SH-SY5Y (cell line): Measurements from ENCODE around the gene KIAA1191.

Experiments
- GATA2 ChIP-seq: IDR thresholded peaks from 2 replicates; pipeline ENCODE4 v1.6.1; 2011; ENCODE audit warnings: mild to moderate bottlenecking, low read depth, low read length
- GATA3 ChIP-seq: IDR thresholded peaks from 2 replicates; pipeline ENCODE4 v1.6.1; 2011; ENCODE audit warnings: low read depth, mild to moderate bottlenecking, low read length, moderate library complexity

KIAA1191 gene

GRCh38 chr5:176355400-176356178 lies 6.0 kb downstream of the KIAA1191 start:
- TF ChIP-seq GATA2: no peak
- TF ChIP-seq GATA3: no peak

DNA sequence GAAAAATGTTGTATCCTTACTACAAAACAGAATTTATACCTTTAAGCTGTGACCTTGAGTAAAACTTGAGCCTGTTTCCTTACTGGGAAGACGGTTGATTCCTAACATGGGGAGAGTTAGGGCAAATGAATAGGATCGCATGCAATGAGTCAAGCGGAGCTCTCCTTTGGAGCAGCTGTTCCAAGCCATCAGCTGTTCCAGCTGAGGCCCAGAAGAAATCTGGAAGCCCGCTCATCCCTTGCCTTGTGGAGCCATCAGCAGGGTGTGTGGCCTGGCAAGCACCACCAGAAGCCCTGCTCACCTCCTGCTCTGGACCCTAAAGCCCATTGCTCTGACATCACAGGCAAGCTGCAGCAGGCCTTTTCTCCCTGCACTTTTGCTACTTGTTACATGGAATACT lies 8.0 kb downstream of the KIAA1191 start:
- TF ChIP-seq GATA3 (no peak), GATA2 (no peak)

DNA sequence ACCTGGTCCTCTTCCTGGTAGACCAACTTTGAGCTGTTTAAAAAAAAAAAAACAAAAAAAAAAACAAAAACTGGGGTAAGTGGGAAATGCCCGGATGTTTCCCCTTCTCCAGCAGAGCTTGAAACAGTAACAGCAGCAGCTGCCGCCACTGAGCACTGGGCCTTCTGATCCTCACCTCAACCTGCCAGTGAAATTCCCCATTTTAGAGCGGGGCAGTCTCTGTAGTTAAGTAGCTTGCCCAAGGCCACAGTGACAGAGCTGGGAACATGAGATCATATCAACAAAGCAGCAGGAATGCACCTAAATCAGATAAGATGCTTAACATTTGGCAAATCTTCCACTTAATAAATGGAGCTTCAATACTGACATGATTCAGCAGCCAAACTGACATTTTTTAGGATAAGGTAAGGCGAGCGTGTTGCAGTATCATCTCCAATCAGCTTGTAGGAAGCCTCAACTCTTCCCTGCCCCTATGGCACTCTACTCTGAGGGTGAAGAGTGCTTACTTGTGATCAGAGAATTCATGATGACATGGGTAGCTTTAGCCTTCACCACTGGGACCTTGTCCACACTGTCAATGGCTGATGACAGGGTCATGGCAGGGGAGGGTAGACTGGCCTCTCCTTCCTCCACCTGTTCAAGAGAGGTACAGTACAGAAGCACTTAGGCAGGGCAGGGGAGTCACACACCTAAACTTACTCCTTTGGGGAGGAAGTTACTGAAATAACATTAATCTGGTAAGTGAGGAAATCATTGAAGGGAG lies 9.3 kb downstream of the KIAA1191 start:
- TF ChIP-seq GATA3 (peak; percentile 56), GATA2 (peak; percentile 59)

DNA sequence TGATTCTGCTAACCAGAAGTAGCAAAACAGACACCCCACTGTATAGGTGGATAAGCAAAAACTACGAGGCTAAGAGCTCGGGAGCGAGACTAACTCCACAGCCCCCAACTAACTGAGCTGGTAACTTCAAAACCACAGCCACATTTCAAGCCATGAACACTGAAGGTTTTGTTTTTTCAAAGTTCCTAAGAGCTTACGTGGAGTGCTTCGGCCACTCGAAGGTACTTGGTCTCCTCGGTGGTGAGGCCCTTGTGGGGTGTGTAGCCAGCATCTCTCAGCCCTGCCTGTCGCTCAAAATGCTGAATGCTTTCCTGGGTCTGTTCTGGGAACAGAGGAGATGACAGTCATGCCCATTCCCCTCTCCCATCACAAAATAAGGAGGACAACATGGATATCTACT lies 11.1 kb downstream of the KIAA1191 start:
- TF ChIP-seq GATA2: no peak
- TF ChIP-seq GATA3: no peak

DNA sequence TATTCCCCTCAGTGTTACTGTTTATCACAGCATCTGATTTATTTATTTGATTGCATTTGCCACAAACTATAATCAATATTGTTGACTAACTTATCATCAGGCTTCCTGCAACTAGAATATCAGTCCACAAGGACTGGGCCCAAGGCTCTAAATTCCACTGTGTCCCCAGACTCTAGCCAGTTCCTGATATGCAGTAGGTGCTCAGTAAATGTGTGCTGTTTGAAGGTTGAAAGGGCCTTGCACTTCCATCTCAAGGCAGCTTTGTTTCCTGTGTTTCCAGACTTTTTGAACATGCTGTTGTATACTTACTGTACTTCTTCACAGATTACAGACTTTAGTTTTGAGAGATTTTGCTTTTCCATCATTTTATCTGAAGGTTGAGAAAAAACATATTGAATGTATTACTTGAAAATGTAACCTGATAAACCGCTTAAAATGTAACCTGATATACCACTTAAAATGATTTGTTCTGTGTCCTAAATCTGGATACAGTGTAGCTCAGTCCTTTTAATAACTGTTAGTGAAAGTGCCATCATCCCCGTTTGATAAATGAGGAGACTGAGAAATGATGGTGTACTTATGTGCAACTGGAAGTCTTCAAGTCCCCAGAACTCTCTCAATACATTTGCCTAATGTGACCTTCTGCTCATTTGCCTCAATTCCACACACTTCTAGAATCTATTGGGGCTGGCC lies 18.7 kb downstream of the KIAA1191 start:
- no peak for TF ChIP-seq GATA2

GRCh38 chr5:176342158-176342483 lies 19.4 kb downstream of the KIAA1191 start:
- TF ChIP-seq GATA2 (no peak), GATA3 (no peak)

GRCh38 chr5:176341325-176342157 lies 20.0 kb downstream of the KIAA1191 start:
- TF ChIP-seq GATA3 (no peak), GATA2 (no peak)

- TF ChIP-seq GATA3: no peak
- no peak for TF ChIP-seq GATA2
Observed at GRCh38 chr5:176339304-176339703, 22.3 kb downstream of the KIAA1191 start.

DNA sequence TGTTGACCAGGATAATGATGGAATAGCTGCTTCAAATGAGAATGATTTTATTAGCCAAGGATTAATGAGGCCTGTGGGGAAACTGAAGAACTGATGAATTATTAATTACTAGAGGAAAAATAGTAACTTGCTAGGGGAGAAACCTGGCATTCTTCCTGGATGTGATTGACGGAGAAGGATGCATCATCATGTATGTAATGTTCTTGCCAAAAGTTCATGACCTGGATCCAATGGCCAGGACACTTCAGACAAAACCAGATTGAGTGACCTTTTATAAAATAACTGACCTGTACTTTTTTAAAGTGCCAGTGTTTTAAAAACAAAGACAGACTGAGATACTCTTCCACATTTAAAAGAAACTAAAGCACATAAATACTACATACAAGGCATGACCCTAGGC lies 23.7 kb downstream of the KIAA1191 start:
- no peak for TF ChIP-seq GATA2
- no peak for TF ChIP-seq GATA3

DNA sequence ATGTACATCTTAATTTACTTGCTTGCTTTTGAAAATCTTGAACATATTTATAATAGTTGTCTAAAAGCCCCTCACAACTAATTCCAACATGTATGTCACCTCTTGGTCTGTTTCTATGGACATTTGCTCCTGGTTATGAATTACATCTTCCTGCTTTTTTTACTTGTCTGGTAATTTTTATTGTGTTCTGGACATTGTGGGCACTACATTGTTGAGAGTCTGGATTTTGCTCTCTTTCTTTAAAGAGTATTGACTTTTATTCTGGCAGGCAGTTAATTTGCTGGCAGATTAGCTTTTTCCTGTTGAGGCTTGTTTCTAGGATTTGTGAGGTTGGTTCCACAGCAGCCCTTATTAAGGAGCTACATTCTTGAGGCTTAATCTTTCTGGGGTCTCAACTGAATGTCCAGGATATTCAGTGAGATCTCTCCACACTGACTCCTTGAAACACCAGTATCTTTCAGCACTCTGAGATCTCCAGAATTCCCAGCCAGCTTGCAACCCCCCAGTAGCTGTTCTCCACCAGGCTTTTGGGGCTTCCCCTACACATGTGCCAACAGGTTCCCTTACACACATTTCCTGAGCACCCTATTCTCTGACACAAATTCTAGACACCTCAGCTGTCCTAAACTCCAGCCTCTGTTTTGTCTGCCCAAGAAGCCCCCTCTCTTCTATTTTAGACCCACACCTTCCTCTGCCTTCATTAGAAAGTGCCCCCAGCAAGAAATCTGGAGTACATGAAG lies 27.4 kb downstream of the KIAA1191 start:
- TF ChIP-seq GATA2 (no peak), GATA3 (no peak)

DNA sequence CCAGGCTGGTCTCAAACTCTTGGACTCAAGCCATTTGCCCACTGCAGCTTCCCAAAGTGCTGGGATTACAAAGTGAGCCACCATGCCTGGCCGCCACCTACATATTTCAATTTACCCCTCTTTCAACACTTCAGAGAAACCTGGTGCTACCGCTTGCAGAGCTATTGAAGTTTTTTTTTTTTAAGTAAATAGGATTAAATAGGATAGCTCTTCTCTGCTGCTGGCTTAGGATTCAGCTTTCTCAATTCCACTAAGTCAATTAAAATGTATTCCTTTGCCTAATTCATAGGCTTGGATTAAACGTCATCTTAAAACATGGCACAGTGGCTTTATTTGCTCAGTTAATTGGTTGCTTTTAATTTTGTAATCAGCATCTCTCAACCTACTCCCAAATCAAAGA lies 41.0 kb downstream of the KIAA1191 start:
- no peak for TF ChIP-seq GATA2
- no peak for TF ChIP-seq GATA3

- no peak for TF ChIP-seq GATA3
- TF ChIP-seq GATA2: no peak
Observed at GRCh38 chr5:176319827-176320554, 41.6 kb downstream of the KIAA1191 start.

GRCh38 chr5:176317534-176318374 lies 43.8 kb downstream of the KIAA1191 start:
- TF ChIP-seq GATA3 (no peak), GATA2 (no peak)
